GM23338 (cell line): ENCODE results near the gene DOCK4.

Experiments
- CTCF ChIP-seq, 2 experiments: fragments of 200-600 bp in 1 of 2; sonication (generic) in 1 of 2; conservative IDR thresholded peaks; 2 replicates each; pipeline versions ENCODE4 v1.5.1 to v1.6.1; 2016 to 2017; ENCODE audit warnings: antibody characterized with exemption in 2 of 2, low read depth in 2 of 2, mild to moderate bottlenecking in 2 of 2, moderate library complexity in 1 of 2
- EZH2 ChIP-seq: fragments of 200-600 bp; sonication (generic); IDR thresholded peaks from one replicate; pipeline ENCODE4 v1.8.0; 2017; ENCODE audit warnings: antibody characterized with exemption, mild to moderate bottlenecking, low read depth; ENCODE audit not compliant: unreplicated experiment
- JUNB ChIP-seq: IDR thresholded peaks from one replicate; pipeline ENCODE4 v1.6.1; 2016; ENCODE audit warnings: antibody characterized with exemption; ENCODE audit not compliant: unreplicated experiment
- TF ChIP-seq, protein P1 (sequence below): IDR thresholded peaks from one replicate; pipeline ENCODE4 v1.6.1; 2018; ENCODE audit warnings: antibody characterized with exemption; ENCODE audit not compliant: unreplicated experiment

GRCh38 chr7:111736552-111736874 is 469.7 kb downstream of the DOCK4 start:
- TF ChIP-seq, protein P1, sequence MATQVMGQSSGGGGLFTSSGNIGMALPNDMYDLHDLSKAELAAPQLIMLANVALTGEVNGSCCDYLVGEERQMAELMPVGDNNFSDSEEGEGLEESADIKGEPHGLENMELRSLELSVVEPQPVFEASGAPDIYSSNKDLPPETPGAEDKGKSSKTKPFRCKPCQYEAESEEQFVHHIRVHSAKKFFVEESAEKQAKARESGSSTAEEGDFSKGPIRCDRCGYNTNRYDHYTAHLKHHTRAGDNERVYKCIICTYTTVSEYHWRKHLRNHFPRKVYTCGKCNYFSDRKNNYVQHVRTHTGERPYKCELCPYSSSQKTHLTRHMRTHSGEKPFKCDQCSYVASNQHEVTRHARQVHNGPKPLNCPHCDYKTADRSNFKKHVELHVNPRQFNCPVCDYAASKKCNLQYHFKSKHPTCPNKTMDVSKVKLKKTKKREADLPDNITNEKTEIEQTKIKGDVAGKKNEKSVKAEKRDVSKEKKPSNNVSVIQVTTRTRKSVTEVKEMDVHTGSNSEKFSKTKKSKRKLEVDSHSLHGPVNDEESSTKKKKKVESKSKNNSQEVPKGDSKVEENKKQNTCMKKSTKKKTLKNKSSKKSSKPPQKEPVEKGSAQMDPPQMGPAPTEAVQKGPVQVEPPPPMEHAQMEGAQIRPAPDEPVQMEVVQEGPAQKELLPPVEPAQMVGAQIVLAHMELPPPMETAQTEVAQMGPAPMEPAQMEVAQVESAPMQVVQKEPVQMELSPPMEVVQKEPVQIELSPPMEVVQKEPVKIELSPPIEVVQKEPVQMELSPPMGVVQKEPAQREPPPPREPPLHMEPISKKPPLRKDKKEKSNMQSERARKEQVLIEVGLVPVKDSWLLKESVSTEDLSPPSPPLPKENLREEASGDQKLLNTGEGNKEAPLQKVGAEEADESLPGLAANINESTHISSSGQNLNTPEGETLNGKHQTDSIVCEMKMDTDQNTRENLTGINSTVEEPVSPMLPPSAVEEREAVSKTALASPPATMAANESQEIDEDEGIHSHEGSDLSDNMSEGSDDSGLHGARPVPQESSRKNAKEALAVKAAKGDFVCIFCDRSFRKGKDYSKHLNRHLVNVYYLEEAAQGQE, result no peak
- TF ChIP-seq CTCF (conservative IDR thresholded peaks at IDR 0.05; ENCODE audit: low read depth in 2 of 2) (no peak), JUNB (no peak), EZH2 (no peak)
